CD4-positive, alpha-beta T cell treated with Interleukin-6 for 4 hours (primary cell): ENCODE measurements around the gene TMEM196.
"Not testable (repeated sequence)": the region's sequence is repeated elsewhere in the genome, so short reads cannot be mapped to it uniquely, and the experiment has no call there.

Experiments used
- DNase-seq: peaks from one replicate; pipeline ENCODE4 v3.0.0-alpha.2; 2020; ENCODE audit warnings: mixed read lengths

The TMEM196 gene

GRCh38 chr7:19705663-19706062 is 67.8 kb downstream of the TMEM196 start:
- DNase-seq: no peak

- DNase-seq: no peak
These were observed 71.9 kb downstream of the TMEM196 start for GRCh38 chr7:19701471-19701870.

DNA sequence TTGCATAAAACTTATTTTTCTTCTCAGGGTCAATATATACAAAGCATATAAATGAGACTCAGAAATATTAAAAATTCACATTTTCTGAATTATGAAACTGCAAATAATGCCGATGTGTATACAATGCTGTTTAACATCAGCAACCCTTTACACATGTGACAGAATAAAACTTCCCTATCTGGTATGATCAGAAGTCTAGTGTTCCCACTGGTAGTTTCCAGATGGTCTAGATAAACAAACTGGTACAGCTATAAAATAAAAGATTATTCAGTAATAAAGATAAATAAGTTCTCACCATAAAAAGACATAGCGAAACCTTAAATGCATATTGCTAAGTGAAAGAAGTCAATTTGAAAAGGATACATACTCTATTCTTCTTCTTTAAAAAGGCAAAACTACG is 72.5 kb downstream of the TMEM196 start:
- DNase-seq: no peak

GRCh38 chr7:19698331-19698730 is 75.1 kb downstream of the TMEM196 start:
- no peak for DNase-seq

DNA sequence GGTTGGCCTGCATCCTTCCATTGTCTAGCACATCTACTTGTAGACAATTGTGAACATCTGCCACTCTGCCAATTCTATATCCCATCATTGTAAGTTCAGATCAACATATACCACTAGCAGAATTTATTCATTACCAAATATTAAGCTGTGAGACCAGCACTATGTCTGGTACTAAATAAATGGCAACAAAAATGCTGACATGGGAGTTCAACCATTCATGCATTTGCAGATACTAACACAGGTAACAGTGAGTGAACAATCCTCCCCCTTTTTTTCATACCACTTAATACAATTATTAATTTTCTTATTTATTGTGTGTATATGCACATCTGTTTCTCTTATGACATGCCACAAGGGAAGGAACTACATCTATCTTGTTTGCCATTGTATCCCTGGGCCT is 76.5 kb downstream of the TMEM196 start:
- DNase-seq: no peak

DNA sequence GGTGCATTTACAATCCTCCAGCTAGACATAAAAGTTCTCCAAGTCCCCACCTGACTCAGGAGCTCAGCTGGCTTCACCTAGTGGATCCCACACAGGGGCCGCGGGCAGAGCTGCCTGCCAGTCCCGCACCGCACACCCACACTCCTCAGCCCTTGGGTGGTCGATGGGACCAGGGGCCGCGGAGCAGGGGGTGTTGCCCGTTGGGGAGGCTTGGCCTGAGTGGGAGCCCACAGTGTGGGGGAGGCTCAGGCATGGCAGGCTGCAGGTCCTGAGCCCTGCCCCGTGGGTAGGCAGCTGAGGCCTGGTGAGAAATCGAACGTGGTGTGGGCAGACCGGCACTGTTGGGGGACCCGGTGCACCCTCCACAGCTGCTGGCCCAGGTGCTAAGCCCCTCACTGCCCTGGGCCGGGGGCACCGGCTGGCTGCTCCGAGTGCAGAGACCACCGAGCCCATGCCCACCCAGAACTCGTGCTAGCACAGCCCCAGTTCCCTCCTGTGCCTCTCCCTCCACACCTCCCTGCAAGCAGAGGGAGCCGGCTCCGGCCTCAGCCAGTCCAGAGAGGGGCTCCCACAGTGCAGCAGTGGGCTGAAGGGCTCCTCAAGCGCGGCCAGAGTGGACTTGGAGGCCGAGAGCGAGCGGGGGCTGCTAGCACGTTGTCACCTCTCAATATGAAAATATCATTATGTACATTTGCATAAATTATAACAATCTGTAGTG is 81.1 kb downstream of the TMEM196 start:
- no peak for DNase-seq

- no peak for DNase-seq
These were observed 82.7 kb downstream of the TMEM196 start for GRCh38 chr7:19690736-19691135.

DNA sequence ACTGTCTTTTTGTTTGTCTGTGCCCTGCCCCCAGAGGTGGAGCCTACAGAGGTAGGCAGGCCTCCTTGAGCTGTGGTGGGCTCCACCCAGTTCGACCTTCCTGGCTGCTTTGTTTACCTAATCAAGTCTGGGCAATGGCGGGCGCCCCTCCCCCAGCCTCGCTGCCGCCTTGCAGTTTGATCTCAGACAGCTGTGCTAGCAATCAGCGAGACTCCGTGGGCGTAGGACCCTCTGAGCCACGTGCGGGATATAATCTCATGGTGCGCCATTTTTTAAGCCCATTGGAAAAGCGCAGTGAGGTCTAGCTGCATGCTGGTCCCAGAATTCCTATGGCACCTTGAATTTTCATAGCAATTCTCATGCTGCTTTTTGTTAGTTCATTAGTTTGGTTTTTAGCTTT is 84.3 kb downstream of the TMEM196 start:
- not testable (repeated sequence) for DNase-seq

DNA sequence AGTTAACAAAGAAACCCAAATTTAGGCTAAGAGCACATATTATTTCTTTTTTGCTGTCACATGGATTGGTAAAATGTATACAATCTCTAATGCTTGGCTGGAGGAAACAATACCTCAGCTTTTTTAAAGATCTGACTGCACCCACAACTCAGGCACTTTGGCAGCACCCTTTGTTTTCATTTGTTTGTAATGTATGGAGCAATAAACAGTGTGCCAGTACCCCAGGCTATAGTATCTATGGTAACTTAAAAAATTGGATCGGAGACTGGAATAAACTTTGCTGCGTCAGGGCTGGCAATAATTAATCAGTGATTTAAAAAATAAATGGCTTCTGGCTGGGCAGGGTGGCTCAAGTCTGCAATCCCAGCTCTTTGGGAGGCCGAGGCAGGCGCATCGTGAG is 91.8 kb downstream of the TMEM196 start:
- DNase-seq: no peak

GRCh38 chr7:19677180-19677579 is 96.2 kb downstream of the TMEM196 start:
- no peak for DNase-seq

GRCh38 chr7:19675816-19676215 is 97.6 kb downstream of the TMEM196 start:
- DNase-seq: no peak

GRCh38 chr7:19674266-19674960 is 99.0 kb downstream of the TMEM196 start:
- DNase-seq: no peak

DNA sequence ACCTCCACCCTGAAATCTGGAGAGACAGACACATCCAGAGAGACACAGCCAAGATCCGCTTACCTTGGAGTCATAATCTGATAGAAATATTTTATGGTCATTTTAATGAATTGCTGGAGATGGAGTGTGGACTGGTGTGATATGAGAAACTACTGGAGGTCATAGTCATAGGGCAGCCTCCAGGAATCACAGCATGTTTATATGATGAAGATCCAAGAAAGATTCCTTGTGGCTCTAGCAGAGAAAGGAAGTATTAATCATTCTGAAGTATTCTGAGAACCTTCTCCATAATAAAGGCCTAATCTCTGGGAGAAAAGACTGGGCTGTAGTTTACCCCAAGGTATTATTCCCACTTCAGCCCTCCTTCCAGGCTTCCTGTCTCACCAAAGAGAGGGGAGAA is 102.6 kb downstream of the TMEM196 start:
- DNase-seq: no peak
